GM18858 (cell line): ENCODE data around the gene CCDC178.

Experiments used
- ATAC-seq: cut with Tn5 transposase; IDR thresholded peaks from one replicate; pipeline ENCODE4 v1.9.1; 2021; ENCODE audit not compliant: unreplicated experiment

Gene CCDC178

DNA sequence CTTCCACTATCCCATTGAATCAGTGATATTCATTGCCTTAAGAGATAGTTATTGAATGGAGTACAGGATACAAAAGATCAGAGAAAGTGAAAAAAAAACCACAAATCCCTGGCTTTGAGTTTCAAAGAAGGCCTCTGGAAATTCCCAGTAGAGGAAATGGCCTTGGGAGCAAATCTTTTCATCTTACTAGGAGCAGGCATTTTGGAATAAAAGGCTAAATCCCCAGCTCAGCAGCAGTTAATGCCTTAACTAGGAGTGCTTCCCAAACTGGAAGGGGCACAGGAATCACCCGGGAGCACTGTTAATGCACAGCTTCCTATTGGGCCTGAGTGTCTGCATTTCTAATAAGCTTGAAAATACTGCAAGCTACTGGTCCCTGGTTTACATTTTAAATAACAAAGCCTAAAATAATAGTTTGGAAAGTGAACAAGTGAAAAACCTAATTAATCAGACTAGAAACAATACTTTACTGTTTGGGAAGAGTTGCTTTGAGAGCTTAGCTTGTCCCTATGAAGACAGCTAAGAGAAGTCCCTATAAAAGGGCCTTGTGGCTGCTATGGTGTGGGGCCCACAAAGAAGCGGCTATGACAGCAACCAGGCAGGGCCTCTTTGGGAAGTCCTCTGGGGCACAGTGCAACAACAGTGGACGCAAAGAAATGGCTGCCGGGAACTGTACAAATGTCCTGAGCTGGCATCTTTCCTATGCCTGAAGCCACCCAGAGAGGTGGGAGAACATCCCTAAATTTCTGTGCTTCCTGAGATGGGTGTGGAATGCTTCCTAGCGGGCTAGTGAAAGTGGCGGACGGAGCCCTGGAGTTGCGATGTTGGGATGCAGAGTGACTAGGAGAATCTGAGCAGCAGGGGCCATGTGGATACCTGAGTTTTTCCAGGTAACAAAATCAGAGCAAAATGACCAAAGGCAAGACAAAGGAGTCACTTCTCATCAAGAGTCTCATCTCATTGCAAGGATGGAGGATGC lies 550.6 kb downstream of the CCDC178 start:
- ATAC-seq: no peak

DNA sequence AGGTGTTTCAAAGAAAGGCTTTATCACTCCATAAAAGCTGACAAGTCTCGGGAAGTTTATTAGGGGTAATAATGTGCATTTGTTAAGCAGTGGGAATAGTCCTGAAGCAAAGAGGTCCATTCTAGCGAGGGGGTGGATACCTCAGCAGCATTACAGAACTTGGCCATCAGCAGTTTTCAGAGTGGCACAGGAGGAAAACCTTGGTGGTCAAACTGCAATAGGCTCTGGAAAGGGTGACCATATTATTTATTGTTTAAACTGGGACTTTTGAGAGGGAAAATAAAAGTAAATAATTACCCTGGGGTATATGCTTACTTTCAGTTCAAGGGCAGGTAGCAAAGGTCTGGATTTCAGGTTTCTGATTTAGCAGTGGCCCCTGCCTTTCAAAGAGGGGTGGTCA lies 552.2 kb downstream of the CCDC178 start:
- ATAC-seq: no peak
